Cardiac fibroblast (primary cell): ENCODE measurements around the gene SEL1L3.

Source experiments
- DNase-seq, 2 donors: peaks; one replicate each; pipeline versions ENCODE4 v3.0.0 to v3.0.0-alpha.2; 2010; ENCODE audit warnings: low read depth in 2 of 2
- H3K4me3 ChIP-seq, 2 donors: replicated peaks in 1 of 2; 1 replicate in 1 of 2; 2 replicates in 1 of 2; pipeline ENCODE4 v1.5.1; 2011; ENCODE audit warnings: low read depth in 2 of 2, low read length in 2 of 2, mild to moderate bottlenecking in 2 of 2, moderate library complexity in 1 of 2
- TF ChIP-seq, protein P1 (sequence below): IDR thresholded peaks from one replicate; pipeline ENCODE4 v1.5.1; 2011; ENCODE audit warnings: low read depth, mild to moderate bottlenecking, low read length, inconsistent platforms

Gene SEL1L3

DNA sequence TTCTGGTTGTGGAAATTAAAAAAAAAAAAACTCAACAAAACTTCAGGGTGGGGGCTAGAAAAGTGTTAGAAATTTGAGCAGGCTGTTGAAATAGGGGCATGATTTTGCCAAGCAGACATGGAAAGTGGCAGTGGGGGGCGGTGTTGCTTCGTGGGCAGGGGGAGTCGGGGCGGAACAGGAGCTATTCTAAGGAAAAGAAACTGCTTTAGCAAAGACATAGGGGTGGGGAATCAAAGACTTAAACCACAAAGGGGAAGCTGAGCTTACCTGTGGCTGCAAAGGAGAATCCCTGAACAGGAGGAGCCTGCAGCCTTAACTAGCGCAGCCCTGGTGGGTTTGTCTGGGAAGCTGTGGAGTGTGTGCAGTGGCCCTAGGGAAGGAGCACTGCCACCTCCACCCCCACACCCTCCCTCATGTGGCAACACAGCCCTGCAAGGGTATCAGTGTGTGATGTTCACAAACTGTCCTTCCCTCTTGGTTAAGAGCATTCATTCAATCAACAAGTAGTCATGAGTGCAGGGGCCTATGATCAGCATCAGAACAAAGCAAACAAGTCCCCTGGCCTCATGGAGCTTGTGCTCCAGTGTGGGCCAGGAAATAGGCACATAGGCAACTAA is 20.5 kb downstream of the SEL1L3 start:
- no peak overlapping the region for H3K4me3 ChIP-seq
- no peak for DNase-seq
- TF ChIP-seq, protein P1, sequence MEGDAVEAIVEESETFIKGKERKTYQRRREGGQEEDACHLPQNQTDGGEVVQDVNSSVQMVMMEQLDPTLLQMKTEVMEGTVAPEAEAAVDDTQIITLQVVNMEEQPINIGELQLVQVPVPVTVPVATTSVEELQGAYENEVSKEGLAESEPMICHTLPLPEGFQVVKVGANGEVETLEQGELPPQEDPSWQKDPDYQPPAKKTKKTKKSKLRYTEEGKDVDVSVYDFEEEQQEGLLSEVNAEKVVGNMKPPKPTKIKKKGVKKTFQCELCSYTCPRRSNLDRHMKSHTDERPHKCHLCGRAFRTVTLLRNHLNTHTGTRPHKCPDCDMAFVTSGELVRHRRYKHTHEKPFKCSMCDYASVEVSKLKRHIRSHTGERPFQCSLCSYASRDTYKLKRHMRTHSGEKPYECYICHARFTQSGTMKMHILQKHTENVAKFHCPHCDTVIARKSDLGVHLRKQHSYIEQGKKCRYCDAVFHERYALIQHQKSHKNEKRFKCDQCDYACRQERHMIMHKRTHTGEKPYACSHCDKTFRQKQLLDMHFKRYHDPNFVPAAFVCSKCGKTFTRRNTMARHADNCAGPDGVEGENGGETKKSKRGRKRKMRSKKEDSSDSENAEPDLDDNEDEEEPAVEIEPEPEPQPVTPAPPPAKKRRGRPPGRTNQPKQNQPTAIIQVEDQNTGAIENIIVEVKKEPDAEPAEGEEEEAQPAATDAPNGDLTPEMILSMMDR, result no peak

DNA sequence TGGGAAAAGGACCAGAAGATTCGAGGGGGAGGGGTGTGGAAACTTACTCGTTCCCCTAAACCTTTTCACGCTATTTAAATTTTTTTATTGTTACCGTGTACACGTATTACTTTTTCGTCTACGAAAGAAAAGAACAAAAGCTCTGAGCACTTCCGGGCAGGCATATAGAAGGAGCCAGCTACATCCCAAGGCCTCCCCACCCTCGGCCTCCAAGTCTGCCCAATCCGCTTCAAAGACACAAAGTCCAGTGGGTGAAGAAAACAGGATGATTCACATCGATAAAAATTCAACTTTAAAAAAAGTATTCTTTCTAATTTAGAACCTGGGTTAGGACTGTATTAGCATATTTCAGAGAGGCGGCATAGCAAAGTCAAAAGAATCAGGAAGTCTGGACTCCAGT is 23.1 kb downstream of the SEL1L3 start:
- TF ChIP-seq, protein P1, result no peak
- no peak overlapping the region for H3K4me3 ChIP-seq

DNA sequence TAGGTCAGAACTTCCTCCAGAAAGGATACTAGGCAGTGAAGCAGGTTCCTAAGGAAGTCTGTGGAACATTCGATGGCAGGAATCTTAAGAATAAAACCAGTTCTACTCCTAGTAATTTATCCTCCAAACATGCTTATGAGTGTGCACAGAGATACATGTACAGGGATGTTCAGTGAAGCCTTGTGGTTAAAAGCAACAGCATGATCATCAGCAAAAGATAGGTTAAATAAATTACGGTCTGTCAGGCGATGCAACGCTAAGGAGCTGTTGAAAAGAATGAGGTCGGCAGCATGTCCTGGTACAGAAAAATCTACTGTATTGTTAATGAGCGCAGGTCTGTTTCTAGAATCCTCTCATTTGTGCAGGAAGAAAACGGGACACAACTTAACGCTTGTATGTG is 23.6 kb downstream of the SEL1L3 start:
- TF ChIP-seq, protein P1, result no peak
- no peak for DNase-seq

More for the DNA sequence above, 23.1 kb downstream of the SEL1L3 start:
- DNase-seq, result no peak

DNA sequence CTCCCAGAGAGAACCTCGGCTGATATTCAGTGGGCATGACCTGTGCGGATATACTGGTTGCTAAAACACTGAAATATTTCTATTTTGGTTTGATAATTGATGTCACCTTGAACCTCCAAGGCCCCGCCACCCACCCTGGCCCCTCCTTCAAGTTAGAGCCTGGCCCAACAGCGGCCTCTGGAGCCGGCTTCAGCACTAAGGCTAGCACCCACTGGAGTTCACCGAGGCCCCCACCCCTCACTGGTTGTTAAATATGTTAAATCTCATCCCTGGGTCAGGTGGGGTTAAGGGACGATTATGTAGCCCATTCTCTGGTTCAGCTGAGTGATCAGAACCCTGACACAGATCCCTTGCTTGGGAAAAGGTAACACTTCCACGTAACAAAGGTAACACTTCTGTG is 24.3 kb downstream of the SEL1L3 start:
- no peak for DNase-seq
- TF ChIP-seq, protein P1, result no peak
- no peak overlapping the region for H3K4me3 ChIP-seq

More for the DNA sequence above, 23.6 kb downstream of the SEL1L3 start:
- H3K4me3 ChIP-seq, result no peak overlapping the region

DNA sequence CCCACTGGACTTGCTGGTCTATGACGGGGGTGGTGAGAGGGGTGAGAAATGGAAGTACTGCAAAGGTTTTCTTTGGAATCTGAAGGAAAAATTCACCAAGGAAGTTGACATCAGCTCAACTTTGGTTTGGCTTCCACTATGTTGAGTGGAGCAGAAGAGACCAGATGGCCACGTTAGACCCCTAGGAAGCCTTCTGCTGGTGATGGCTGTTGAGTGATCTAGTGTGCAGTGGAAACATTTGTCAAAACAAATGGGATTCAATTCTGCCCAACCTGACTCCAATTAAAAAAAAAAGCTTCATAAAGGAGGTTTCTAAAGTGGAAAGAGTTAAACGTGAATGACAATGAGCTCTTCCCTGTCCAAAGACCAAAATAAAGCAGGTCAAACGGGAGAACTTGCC is 25.7 kb downstream of the SEL1L3 start:
- H3K4me3 ChIP-seq, result no peak overlapping the region
- TF ChIP-seq, protein P1, result no peak
- no peak for DNase-seq

DNA sequence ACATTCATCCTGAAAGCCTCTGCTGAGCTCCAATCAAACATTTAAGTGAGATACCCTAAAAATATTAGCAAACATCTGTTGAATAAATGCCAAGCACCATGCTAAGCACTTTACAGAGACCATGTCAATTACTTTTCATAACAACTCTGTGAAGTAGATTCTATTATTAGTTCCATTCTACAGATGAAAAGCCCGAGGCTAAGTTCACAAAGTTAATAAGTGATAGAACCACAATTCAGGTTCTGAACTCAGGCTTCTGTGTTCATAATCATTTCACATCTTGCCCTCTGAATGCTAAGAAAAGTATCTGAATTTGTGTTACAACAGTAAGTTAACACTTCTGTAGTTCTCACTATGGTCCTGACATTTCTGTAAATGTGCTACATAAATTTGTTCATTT is 27.4 kb downstream of the SEL1L3 start:
- DNase-seq, result no peak
- TF ChIP-seq, protein P1, result no peak
- no peak overlapping the region for H3K4me3 ChIP-seq
